HG03565 (cell line): Measurements from ENCODE around the gene SRA1.
A peak's percentile ranks its signal among the peaks of the same experiment; 100 is the strongest.
"Not testable (repeated sequence)": the region's sequence is repeated elsewhere in the genome, so short reads cannot be mapped to it uniquely, and the experiment has no call there.

ENCODE experiments used
- ATAC-seq: cut with Tn5 transposase; IDR thresholded peaks from one replicate; pipeline ENCODE4 v1.9.1; 2021; ENCODE audit warnings: mild to moderate bottlenecking, moderate library complexity; ENCODE audit not compliant: unreplicated experiment

The SRA1 gene

GRCh38 chr5:140557136-140557805 lies at the start of gene SRA1:
Gene SRA1 (minus strand): TSS chr5:140557473. CDS start chr5:140557452, 21 bp downstream.
- peak; percentile 91 for ATAC-seq

GRCh38 chr5:140607031-140607430 lies 49.8 kb upstream of the SRA1 start:
- ATAC-seq: no peak

DNA sequence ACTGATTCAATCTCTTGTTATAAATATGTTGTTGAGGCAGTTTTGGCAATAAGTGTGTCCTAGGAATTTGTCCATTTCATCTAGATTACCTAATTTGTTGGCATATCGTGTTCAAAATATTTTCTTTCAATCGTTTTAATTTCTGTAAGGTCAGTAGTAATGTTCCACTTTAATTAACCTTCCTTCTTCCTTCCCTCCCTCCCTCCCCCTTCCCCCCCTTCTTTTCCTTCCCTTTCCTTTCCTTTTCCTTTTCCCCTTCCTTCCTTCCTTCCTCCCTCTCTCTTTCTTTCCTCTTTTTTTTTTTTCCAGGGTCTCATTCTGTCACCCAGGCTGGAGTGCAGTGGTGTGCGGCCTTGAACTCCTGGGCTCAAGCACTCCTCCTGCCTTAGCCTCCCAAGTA lies 48.6 kb upstream of the SRA1 start:
- ATAC-seq: no peak

- ATAC-seq: no peak
Measured at GRCh38 chr5:140603734-140604133, 46.5 kb upstream of the SRA1 start.

GRCh38 chr5:140603446-140603698 lies 46.1 kb upstream of the SRA1 start:
- not testable (repeated sequence) for ATAC-seq

- no peak for ATAC-seq
Measured at GRCh38 chr5:140602147-140602546, 44.9 kb upstream of the SRA1 start.

- no peak for ATAC-seq
Measured at GRCh38 chr5:140600096-140600495, 42.8 kb upstream of the SRA1 start.

- no peak for ATAC-seq
Measured at GRCh38 chr5:140598836-140599235, 41.6 kb upstream of the SRA1 start.

- ATAC-seq: no peak
Measured at GRCh38 chr5:140596321-140596741, 39.1 kb upstream of the SRA1 start.

GRCh38 chr5:140595538-140596300 lies 38.4 kb upstream of the SRA1 start:
- ATAC-seq: no peak

DNA sequence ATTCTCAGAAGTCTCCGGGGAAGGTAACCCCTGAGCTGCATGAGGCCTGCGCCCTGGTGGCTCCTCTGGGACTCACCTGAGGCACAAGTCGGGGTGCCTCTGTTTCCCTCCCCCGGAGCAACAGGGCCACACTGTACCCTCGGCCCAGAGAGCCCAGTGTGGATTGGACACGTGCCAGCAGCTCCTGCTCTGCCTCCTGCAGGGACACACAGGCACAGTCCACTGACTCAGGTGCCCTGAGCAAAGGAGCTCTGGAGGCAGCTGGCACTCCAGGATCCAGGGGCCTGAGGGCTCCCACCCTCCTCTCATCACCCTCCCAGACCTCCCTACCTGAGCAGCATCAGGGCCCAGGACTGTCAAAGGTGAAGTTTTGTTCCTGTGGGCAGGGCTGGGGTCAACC lies 36.9 kb upstream of the SRA1 start:
- ATAC-seq: no peak

GRCh38 chr5:140593070-140593469 lies 35.8 kb upstream of the SRA1 start:
- ATAC-seq: not testable (repeated sequence)

GRCh38 chr5:140591747-140592372 lies 34.6 kb upstream of the SRA1 start:
- ATAC-seq: no peak

- ATAC-seq: no peak
Measured at GRCh38 chr5:140590861-140591260, 33.6 kb upstream of the SRA1 start.

DNA sequence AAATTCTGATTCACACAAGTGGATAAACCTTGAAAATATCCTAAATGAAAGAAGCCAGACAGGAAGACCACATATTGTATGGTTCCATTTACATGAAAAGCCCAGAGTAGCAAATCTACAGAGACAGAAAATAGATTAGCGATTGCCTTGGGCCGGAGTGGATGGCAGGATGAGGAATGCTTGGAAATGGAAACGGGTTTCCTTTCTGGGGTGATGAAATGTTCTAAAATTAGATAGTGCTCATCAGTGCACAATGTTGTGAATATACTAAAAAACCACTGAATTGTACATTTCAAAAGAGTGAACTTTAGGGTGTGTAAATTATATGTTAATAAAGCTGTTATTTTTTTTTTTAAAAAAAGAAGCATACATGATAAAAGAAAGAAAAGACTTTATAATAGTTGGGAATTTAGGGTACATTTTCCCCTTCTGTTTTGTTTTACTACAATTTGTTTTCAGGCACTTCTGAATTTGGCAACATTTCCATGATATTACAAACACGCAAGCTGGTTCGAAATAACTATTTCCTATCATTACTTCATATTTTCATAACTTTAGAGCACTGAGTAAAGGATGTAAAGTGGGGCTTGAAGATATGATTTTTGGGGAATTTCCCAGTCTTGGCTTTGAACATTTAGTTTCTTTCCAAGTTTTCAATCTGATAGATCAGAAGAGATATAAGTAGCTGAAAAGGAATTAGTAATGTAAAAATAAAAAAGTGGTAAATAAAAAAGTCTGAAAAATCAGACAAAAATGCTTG lies 31.2 kb upstream of the SRA1 start:
- no peak for ATAC-seq

DNA sequence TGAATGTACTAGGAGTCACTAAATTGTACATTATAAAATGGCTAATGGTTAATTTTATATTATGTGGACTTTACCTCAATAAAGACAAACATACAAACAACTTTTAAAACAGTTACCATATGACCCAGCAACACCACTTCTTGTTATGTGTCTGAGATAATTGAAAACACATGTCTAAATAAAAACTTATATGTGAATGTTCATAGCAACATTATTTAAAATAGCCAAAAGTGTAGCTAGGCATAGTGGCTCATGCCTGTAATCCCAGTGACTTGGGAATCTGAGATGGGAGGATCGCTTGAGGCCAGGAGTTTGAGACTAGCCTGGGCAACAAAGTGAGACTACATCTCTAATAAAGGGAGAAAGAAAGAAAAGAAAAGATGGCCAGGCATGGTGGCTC lies 30.2 kb upstream of the SRA1 start:
- no peak for ATAC-seq

DNA sequence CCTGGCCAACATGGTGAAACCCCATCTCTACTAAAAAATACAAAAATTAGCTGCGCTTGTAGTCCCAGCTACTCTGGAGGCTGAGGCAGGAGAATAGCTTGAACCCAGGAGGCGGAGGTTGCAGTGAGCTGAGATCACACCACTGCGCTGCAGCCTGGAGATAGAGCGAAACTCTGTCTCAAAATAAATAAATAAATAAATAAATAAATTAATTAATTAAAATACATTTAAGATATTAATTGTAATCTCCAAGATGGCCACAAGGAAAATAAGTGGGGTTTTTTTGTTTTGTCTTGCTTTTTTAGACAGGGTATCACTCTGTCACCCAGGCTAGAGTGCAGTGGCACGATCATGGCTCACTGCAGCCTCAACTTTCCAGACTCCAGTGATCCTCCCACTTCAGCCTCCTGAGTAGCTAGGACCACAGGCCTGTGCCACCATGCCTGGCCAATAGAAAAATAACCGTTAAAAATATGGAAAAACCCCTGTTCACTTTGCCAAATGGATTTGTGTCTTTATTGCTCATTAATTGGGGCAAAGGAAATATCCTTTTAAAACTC lies 22.0 kb upstream of the SRA1 start:
- ATAC-seq: not testable (repeated sequence)

GRCh38 chr5:140576776-140577201 lies 19.5 kb upstream of the SRA1 start:
- no peak for ATAC-seq

GRCh38 chr5:140575309-140575708 lies 18.0 kb upstream of the SRA1 start:
- no peak for ATAC-seq

- no peak for ATAC-seq
Measured at GRCh38 chr5:140574165-140574564, 16.9 kb upstream of the SRA1 start.

- no peak for ATAC-seq
Measured at GRCh38 chr5:140573683-140574082, 16.4 kb upstream of the SRA1 start.
